ENCODE results near the gene TRIM3.

TRIM3 gene

GRCh38 chr11:6400431-6401345 is 73.1 kb downstream of the TRIM3 start:
- DNase-seq: no peak
